CD14-positive monocyte (primary cell): ENCODE results near the gene CLCN2. TPM values are rescaled to one million over a fixed set of nuclear protein-coding genes. Genes with fewer than 3 reads are reported as not detected.
A peak's percentile ranks its signal among the peaks of the same experiment; 100 is the strongest.

Experiments
- DNase-seq, 3 donors: peaks; one replicate each; pipeline ENCODE4 v3.0.0-alpha.2; 2011 to 2022
- H2AFZ ChIP-seq: 2 replicates; pipeline ENCODE4 v1.6.0; 2012; ENCODE audit warnings: mild to moderate bottlenecking, low read depth, low read length, inconsistent platforms; ENCODE audit not compliant: insufficient read depth, poor library complexity, severe bottlenecking
- H3K27ac ChIP-seq, 2 donors: 1 replicate in 1 of 2; 2 replicates in 1 of 2; pipeline ENCODE4 v1.5.1; 2012 to 2013; ENCODE audit warnings: low read length in 2 of 2, control low read depth in 1 of 2, inconsistent platforms in 1 of 2, low read depth in 1 of 2, mild to moderate bottlenecking in 1 of 2
- H3K27me3 ChIP-seq, 2 donors: one replicate each; pipeline versions ENCODE4 v1.6.0 to v1.6.1; 2011 to 2013; ENCODE audit warnings: low read length in 2 of 2; ENCODE audit not compliant: control insufficient read depth in 2 of 2, insufficient read depth in 2 of 2
- H3K36me3 ChIP-seq, 2 donors: replicated peaks in 1 of 2; 1 replicate in 1 of 2; 2 replicates in 1 of 2; pipeline versions ENCODE4 v1.5.1 to v1.6.1; 2012 to 2013; ENCODE audit warnings: low read length in 2 of 2, control low read depth in 1 of 2, inconsistent platforms in 1 of 2, mild to moderate bottlenecking in 1 of 2; ENCODE audit not compliant: insufficient read depth in 2 of 2, control insufficient read depth in 1 of 2
- H3K4me1 ChIP-seq, 2 donors: 1 replicate in 1 of 2; 2 replicates in 1 of 2; pipeline versions ENCODE4 v1.5.1 to v1.6.1; 2012 to 2013; ENCODE audit warnings: low read length in 2 of 2, control low read depth in 1 of 2, inconsistent platforms in 1 of 2, mild to moderate bottlenecking in 1 of 2, moderate library complexity in 1 of 2; ENCODE audit not compliant: insufficient read depth in 2 of 2, control insufficient read depth in 1 of 2
- H3K4me2 ChIP-seq: replicated peaks from 2 replicates; pipeline ENCODE3; 2012; ENCODE audit warnings: low read length, moderate library complexity, mild to moderate bottlenecking; ENCODE audit not compliant: poor library complexity, severe bottlenecking; ENCODE audit errors: extremely low read depth
- H3K4me3 ChIP-seq, 3 experiments: fragments of 200-600 bp in 1 of 3; sonication (generic) in 1 of 3; replicated peaks in 1 of 3; 1 replicate in 2 of 3; 2 replicates in 1 of 3; pipeline ENCODE4 v1.5.1; 2011 to 2013; ENCODE audit warnings: low read length in 3 of 3, mild to moderate bottlenecking in 3 of 3, control low read depth in 2 of 3, low read depth in 2 of 3, inconsistent platforms in 1 of 3, moderate library complexity in 1 of 3
- H3K79me2 ChIP-seq: 2 replicates; pipeline ENCODE4 v1.6.0; 2012; ENCODE audit warnings: mild to moderate bottlenecking, control low read depth, inconsistent platforms, low read length, moderate library complexity; ENCODE audit not compliant: insufficient read depth
- H3K9ac ChIP-seq: 2 replicates; pipeline ENCODE4 v1.6.0; 2017; ENCODE audit warnings: low read length, mild to moderate bottlenecking; ENCODE audit not compliant: insufficient read depth, poor library complexity, severe bottlenecking
- H3K9me3 ChIP-seq, 2 donors: replicated peaks in 1 of 2; 1 replicate in 1 of 2; 2 replicates in 1 of 2; pipeline versions ENCODE4 v1.5.1 to v1.6.1; 2012 to 2013; ENCODE audit warnings: low read length in 2 of 2, control low read depth in 1 of 2; ENCODE audit not compliant: control insufficient read depth in 1 of 2, insufficient read depth in 1 of 2
- H4K20me1 ChIP-seq: 2 replicates; pipeline ENCODE4 v1.6.0; 2012; ENCODE audit warnings: mild to moderate bottlenecking, low read length, control low read depth, moderate library complexity; ENCODE audit not compliant: insufficient read depth
- H3K27ac Mint-ChIP-seq, 7 donors: one replicate each; pipeline ENCODE4 v1.8.0; 2020; ENCODE audit warnings: mild to moderate bottlenecking in 7 of 7, mixed read lengths in 7 of 7, moderate library complexity in 6 of 7, inconsistent platforms in 2 of 7
- H3K27me3 Mint-ChIP-seq, 3 donors: one replicate each; pipeline ENCODE4 v1.8.0; 2021 to 2022; ENCODE audit warnings: low read depth in 3 of 3, mild to moderate bottlenecking in 3 of 3, mixed read lengths in 3 of 3, moderate library complexity in 3 of 3, inconsistent platforms in 1 of 3
- H3K36me3 Mint-ChIP-seq, 2 donors: one replicate each; pipeline ENCODE4 v1.8.0; 2020; ENCODE audit warnings: mixed read lengths in 2 of 2, inconsistent platforms in 1 of 2, mild to moderate bottlenecking in 1 of 2
- H3K4me1 Mint-ChIP-seq: one replicate; pipeline ENCODE4 v1.8.0; 2020; ENCODE audit warnings: mild to moderate bottlenecking, mixed read lengths
- H3K4me3 Mint-ChIP-seq, 2 donors: one replicate each; pipeline ENCODE4 v1.8.0; 2020; ENCODE audit warnings: mild to moderate bottlenecking in 2 of 2, mixed read lengths in 2 of 2, moderate library complexity in 1 of 2
- H3K9me3 Mint-ChIP-seq, 7 donors: one replicate each; pipeline ENCODE4 v1.8.0; 2020 to 2022; ENCODE audit warnings: mixed read lengths in 7 of 7, mild to moderate bottlenecking in 6 of 7, moderate library complexity in 6 of 7, inconsistent platforms in 2 of 7
- WGBS: methylation state at CpG from one replicate; pipeline ENCODE4 v1.1.5; 2013; ENCODE audit warnings: missing lambda C conversion rate; ENCODE audit not compliant: insufficient coverage; 5-methylcytosine and 5-hydroxymethylcytosine counted together
- intact Hi-C, 2 donors: fragments of 100-400 bp; cut with micrococcal nuclease; formaldehyde crosslinking; loops; one replicate each; pipeline versions ENCODE4 v1.15.0 to v1.15.1; 2023
- polyA plus RNA-seq, 3 donors: library from polyadenylated mRNA; depleted of rRNA in 1 of 3; unstranded in 2 of 3; stranded (reverse) in 1 of 3; fragments of 300-500 nt in 2 of 3; fragments of >200 nt in 1 of 3; fragmentation: Illumina TruSeq in 2 of 3; gene quantifications; 1 replicate in 2 of 3; 2 replicates in 1 of 3; pipeline ENCODE4 v1.2.3, GENCODE V29; 2012 to 2021
- TF ChIP-seq, protein P1 (sequence below): fragments of 200-600 bp; IDR thresholded peaks from one replicate; pipeline ENCODE4 v1.8.0; 2022; ENCODE audit warnings: antibody characterized with exemption, mild to moderate bottlenecking

The CLCN2 gene
- polyA plus RNA-seq, 3 donors = 0.16 to 2.7 TPM; not detected in 1

GRCh38 chr3:184380627-184381260 is 19.3 kb upstream of the CLCN2 start:
- H3K4me3 Mint-ChIP-seq = peak overlapping the region; percentile 34 to 86
- no peaks in the 10 kb centered on the region for H3K36me3 ChIP-seq
- peak overlapping the region; percentile 62 for H2AFZ ChIP-seq
- H3K36me3 Mint-ChIP-seq = peaks cover 0 to 8% of the 10 kb centered on the region in 2 donors
- no peaks in the 10 kb centered on the region for H4K20me1 ChIP-seq
- intact Hi-C loops = no loop called here
- WGBS = 3% methylated on average over 30 of the region's 42 CpGs
- DNase-seq = no peak
- no peak overlapping the region for H3K27ac Mint-ChIP-seq
- peaks cover 0 to 21% (median 6%) of the 10 kb centered on the region in 7 donors for H3K9me3 Mint-ChIP-seq
- no peak overlapping the region for H3K27ac ChIP-seq
- peaks cover 13 to 19% of the 10 kb centered on the region in 2 donors for H3K4me1 ChIP-seq
- peaks cover 30 to 65% of the 10 kb centered on the region in 2 donors for H3K27me3 ChIP-seq
- peaks cover 19% of the 10 kb centered on the region for H3K4me1 Mint-ChIP-seq
- no peak overlapping the region for H3K9ac ChIP-seq
- TF ChIP-seq, protein P1, sequence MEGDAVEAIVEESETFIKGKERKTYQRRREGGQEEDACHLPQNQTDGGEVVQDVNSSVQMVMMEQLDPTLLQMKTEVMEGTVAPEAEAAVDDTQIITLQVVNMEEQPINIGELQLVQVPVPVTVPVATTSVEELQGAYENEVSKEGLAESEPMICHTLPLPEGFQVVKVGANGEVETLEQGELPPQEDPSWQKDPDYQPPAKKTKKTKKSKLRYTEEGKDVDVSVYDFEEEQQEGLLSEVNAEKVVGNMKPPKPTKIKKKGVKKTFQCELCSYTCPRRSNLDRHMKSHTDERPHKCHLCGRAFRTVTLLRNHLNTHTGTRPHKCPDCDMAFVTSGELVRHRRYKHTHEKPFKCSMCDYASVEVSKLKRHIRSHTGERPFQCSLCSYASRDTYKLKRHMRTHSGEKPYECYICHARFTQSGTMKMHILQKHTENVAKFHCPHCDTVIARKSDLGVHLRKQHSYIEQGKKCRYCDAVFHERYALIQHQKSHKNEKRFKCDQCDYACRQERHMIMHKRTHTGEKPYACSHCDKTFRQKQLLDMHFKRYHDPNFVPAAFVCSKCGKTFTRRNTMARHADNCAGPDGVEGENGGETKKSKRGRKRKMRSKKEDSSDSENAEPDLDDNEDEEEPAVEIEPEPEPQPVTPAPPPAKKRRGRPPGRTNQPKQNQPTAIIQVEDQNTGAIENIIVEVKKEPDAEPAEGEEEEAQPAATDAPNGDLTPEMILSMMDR = no peak
- H3K79me2 ChIP-seq = no peaks in the 10 kb centered on the region
- H3K4me3 ChIP-seq = peak overlapping the region in 1 of 3 experiments; percentile 60
- H3K4me2 ChIP-seq = peak overlapping the region; percentile 59
- H3K9me3 ChIP-seq = peaks cover 0 to 10% of the 10 kb centered on the region in 2 donors
- peaks cover 74 to 76% (median 75%) of the 10 kb centered on the region in 3 donors for H3K27me3 Mint-ChIP-seq

DNA sequence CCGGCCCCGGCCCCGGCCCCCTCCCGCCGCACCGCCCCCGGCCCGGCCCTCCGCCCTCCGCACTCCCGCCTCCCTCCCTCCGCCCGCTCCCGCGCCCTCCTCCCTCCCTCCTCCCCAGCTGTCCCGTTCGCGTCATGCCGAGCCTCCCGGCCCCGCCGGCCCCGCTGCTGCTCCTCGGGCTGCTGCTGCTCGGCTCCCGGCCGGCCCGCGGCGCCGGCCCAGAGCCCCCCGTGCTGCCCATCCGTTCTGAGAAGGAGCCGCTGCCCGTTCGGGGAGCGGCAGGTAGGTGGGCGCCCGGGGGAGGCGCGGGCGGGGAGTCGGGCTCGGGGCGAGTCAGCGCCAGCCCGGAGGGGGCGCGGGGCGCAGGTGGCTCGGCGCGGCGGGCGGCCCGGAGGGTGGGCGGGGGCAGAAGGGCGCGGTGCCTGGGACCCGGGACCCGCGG is 18.8 kb upstream of the CLCN2 start:
- Histone ChIP-seq H3K79me2 (no peaks in the 10 kb centered on the region), H2AFZ (peak overlapping the region; percentile 53), H3K27ac (no peak overlapping the region), H3K9me3 (peaks cover 0 to 10% of the 10 kb centered on the region in 2 donors), H3K4me3 (peak overlapping the region in 1 of 3 experiments; percentile 60), H4K20me1 (no peaks in the 10 kb centered on the region), H3K36me3 (no peaks in the 10 kb centered on the region), H3K9ac (no peak overlapping the region), H3K27me3 (peaks cover 30 to 69% of the 10 kb centered on the region in 2 donors), H3K4me1 (peaks cover 13 to 19% of the 10 kb centered on the region in 2 donors), H3K4me2 (peak overlapping the region; percentile 59)
- H3K27me3 Mint-ChIP-seq = peaks cover 74 to 80% (median 78%) of the 10 kb centered on the region in 3 donors
- TF ChIP-seq, protein P1 = no peak
- no peak overlapping the region for H3K4me3 Mint-ChIP-seq
- H3K4me1 Mint-ChIP-seq = peaks cover 19% of the 10 kb centered on the region
- DNase-seq = peak; percentile 17 to 31 (median 27)
- peaks cover 0 to 21% (median 6%) of the 10 kb centered on the region in 7 donors for H3K9me3 Mint-ChIP-seq
- intact Hi-C loops = no loop called here
- WGBS = under 1% methylated on average over 49 of the region's 62 CpGs
- H3K36me3 Mint-ChIP-seq = peaks cover 0 to 8% of the 10 kb centered on the region in 2 donors
- H3K27ac Mint-ChIP-seq = no peak overlapping the region
